HTERT RPE-1 (cell line): ENCODE results near the gene TMEM94.
"Not testable (repeated sequence)": the region's sequence is repeated elsewhere in the genome, so short reads cannot be mapped to it uniquely, and the experiment has no call there.

Source experiments
- in situ Hi-C: fragments of 300-500 bp; cut with MboI; formaldehyde crosslinking; loops from 4 replicates; pipeline ENCODE4 v1.14.3; 2020; ENCODE audit warnings: low sequenced_read_pairs

TMEM94 gene

GRCh38 chr17:75509528-75510258 lies 53.3 kb downstream of the TMEM94 start:
- in situ Hi-C loops, result no loop called here

GRCh38 chr17:75511270-75511609 lies 54.8 kb downstream of the TMEM94 start:
- in situ Hi-C loops, result no loop called here

DNA sequence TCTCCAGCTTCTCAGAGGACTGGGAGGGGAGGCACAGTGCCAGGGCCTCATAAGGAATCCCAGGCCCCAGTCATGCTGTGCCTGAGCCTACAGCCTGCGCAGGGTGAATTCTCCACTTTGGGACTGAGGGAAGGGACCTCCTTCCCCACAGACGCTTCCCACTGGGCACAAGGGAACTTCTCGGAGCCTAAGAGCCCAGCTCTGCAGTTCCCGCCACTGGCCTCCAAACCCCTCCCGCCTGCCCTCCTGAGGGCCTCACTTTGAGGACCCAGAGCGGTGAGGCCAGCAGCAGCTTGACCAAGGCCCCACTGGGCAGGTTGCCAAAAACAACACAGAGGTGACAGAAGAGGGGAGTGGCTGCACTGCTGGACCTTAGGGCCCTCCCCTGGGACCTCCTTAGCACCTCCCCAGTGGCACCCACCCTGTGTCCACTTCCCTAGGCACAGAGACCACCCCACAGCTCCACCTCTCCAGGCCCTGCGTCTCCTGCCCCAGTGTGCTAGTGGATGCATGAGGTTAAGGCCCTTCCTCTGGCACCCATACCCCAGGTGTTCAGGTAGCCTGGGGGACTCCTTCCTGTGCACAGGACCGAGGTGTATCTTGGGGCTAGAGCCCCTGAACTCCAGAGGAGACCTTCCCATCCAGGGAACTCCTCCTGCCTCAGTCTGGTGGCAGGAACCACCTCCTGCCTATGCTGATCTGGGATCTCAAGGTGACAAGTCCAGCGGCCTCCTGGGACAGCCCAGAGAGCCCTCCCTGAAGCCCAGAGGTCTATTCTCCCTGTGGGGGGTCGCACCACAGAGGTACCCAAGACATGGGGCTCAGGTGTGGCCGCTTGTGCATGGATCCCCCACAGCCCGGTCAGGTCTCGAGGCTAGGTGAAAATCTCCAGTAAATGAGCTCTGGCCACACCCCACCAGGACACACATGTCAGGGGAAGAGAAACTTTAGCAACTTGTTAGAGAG lies 55.5 kb downstream of the TMEM94 start:
- in situ Hi-C loops, result no loop called here

DNA sequence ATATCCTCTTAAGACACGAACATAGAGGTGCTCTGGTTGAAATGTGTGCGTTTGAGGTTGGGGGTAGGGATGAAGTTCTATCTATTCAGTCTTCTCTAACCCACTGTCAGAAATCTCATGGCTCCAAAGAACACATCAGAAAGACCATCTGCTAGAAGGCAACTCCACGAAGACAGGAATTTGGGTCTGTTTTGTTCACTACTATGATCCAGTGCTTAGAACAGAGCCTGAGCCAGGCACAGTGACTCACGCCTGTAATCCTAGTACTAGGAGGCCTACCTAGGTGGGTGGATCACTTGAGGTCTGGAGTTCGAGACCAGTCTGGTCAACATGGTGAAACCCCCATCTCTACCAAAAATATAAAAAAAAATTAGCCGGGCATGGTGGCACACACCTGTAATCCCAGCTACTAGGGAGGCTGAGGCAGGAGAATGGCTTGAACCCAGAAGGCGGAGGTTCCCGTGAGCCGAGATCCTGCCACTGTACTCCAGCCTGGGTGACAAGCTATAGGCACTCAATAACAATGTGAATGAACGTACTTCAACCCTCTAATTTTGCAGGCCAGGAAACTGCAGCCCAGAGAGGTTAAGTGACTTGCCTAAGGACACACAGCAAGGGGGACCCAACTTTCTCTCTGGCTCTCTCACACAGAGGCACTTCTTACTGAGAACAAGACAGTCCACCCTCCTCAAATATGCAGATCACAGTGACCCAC lies 56.6 kb downstream of the TMEM94 start:
- in situ Hi-C loops, result no loop called here

GRCh38 chr17:75513641-75514000 lies 57.2 kb downstream of the TMEM94 start:
- in situ Hi-C loops, result no loop called here

DNA sequence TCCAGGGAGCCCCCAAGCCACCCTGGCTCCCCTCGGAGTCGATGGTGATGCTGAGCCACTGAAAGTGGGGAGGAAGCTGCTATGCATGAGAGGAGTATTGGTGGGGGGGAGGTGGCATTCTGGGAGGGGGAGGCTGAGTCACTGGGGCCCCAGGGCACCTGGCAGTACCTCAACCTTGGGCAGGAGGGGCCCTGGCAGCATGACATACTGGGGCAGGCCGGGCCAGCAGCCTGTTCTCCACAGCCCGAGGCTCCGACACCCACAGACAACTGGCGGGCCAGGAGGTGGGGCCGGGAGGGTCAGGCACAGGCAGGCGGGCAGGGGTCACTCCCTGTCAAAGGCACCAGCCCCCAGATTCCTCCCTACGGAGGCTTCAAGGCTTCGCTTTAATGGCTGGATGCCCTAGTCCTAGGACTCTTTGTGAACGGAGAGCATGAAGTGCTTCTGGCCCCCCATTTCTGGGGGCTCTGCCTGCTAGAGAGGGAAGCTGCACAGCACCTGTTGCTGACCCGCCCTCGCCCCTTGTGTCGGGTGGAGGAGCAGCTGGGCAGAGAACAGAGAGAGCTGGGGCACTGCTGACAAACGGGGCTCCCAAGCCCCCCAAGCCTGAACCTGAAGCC lies 58.0 kb downstream of the TMEM94 start:
- in situ Hi-C loops, result no loop called here

GRCh38 chr17:75514919-75515495 lies 58.6 kb downstream of the TMEM94 start:
- in situ Hi-C loops, result no loop called here

GRCh38 chr17:75515496-75516254 lies 59.2 kb downstream of the TMEM94 start, which contains the start of gene CASKIN2:
TSS of gene CASKIN2 (minus strand) at chr17:75515537. CDS start at chr17:75513804, 1,733 bp downstream.
- in situ Hi-C loops, result no loop called here

DNA sequence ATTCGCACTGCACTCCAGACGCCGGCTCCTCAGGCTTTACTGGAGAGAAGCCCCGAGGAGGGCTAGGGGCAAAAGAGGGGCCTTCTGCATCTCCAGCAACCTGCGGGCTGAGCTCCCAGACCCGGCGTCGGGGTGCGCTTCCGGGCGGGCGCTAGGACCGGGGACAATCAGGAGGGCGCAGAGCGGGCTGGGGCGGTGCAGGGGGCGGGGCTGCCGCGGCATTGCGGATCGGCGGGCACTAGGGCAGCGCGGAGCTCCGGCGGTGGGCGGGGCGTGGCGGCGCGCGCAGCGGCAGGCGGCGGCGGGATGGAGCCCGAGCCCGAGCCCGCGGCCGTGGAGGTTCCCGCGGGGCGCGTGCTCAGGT lies 59.8 kb downstream of the TMEM94 start, which contains the start of gene TSEN54:
Gene TSEN54 (plus strand): TSS at position 274 of the 364 bp plus-strand sequence. CDS start 33 bp downstream, at position 307.
- in situ Hi-C loops, result no loop called here

DNA sequence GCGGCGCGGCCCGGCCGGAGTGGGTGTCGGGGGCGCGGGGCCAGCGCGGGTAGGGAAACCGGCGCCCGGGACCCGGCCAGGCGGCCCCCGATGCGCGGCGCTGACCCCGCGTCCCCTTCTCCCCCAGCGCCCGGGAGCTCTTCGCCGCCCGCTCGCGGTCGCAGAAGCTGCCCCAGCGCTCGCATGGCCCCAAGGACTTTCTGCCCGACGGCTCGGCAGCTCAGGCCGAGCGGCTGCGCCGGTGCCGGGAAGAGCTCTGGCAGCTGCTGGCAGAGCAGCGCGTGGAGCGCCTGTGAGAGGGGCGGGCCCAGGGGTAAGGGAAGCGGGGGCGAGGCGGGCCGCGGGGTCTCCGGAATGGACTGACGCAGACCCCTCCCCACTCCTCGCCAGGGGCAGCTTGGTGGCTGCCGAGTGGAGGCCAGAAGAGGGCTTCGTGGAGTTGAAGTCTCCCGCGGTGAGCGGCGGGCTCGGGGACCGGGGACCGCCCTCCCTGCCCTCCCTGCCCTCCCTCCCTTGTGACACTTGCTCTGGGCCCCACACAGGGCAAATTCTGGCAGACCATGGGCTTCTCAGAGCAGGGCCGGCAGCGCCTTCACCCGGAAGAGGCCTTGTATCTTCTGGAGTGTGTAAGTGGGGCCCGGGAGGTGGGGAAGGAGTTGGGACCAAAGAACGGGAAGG lies 60.3 kb downstream of the TMEM94 start:
- in situ Hi-C loops, result no loop called here

DNA sequence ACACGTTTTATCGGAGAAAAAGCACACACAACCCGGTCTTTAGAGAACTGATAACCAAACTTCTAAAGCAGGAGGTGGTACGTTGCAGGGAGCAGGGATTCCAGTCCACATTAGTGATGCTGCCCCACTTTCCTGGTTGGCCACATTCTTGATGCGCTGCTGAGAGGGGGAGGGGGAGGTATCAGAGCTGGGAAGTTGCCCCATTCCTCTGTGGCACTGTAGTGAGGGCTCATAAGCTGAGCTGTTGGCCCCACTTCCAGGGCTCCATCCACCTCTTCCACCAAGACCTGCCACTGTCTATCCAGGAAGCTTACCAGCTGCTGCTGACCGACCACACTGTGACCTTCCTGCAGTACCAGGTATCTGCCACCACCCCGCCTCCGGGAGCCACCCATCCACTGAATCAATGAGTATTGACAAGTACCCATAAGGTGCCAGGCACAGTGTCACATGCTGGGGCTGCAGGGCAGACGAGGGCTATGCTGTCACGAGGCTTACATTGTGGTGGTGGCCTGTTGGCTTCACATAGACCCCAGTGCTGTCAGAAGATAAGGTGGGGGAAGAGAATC lies 60.9 kb downstream of the TMEM94 start:
- in situ Hi-C loops, result no loop called here

DNA sequence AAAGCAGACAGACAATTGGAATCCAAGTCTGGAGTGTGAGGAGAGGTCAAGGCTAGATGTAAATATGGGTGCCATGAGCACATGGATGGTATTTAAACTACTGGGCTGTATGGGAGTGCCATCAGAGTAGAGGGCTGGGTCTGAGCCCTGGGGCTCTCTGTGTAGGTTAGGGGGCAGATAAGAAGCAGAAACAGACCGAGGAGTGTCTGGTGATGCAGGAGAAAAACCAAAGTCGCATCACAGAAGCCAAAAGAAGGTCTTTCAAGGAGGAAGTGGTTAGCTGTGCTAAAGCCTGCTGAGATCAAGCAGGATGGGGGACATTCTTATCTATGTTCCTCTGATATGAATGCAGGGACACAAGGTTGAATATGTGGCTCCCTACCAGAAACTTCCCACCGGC lies 61.8 kb downstream of the TMEM94 start:
- in situ Hi-C loops, result no loop called here

DNA sequence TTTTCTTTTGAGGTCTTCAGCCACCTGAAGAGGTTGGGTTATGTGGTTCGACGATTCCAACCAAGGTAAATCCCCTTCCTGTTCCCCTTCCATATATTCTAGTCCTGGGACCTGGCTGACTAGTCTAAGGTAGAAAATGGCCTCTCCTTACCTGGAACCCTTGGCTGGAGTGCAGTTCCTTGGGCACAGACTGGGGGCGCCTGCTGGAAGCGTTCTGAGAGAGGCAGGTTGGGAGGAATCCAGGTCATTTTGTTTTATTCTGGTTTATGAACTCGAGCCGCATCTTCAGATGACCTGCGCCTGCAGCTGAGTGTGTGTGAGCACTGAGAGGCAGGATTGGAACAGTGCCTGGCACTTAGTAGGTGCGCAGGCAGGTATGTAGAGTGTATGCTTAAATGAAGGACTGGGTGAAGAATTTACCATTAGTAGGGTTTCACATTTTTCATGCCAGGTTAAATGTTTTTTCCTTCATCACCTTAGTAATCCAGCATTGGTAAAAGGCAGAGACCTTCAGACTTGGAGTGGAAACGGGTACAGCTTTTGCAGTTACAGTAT lies 62.6 kb downstream of the TMEM94 start:
- in situ Hi-C loops, result no loop called here

DNA sequence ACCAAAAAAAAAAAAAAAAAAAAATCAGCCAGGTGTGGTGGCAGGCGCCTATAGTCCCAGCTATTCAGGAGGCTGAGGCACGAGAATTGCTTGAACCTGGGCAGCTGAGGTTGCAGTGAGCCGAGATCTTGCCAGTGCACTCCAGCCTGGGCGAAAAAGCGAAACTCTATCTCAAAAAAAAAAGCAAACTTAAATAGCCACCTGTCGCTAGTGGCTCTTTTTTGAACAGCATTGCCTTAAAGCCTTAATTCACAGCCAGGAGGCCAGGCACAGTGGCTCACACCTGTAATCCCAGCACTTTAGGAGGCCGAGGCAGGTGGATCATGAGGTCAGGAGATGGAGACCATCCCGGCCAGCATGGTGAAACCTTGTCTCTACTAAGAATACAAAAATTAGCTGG lies 64.0 kb downstream of the TMEM94 start:
- in situ Hi-C loops, result not testable (repeated sequence)

DNA sequence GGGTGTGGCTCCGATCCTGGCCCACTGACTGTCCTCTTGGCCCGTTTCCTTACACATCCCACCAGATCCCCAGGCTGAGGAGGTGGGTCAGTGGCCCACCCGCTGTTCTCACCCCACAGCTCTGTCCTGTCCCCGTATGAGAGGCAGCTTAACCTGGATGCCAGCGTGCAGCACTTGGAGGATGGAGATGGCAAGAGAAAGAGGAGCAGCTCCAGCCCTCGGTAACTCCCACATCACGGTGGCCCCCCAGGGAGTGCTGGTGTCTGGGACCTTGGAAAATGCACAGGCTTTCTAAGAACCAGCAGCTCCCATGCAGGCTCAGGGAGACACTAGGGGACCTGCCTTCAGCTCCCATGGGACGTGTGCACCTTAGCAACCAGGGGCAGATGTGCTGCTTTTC lies 64.9 kb downstream of the TMEM94 start:
- in situ Hi-C loops, result no loop called here

DNA sequence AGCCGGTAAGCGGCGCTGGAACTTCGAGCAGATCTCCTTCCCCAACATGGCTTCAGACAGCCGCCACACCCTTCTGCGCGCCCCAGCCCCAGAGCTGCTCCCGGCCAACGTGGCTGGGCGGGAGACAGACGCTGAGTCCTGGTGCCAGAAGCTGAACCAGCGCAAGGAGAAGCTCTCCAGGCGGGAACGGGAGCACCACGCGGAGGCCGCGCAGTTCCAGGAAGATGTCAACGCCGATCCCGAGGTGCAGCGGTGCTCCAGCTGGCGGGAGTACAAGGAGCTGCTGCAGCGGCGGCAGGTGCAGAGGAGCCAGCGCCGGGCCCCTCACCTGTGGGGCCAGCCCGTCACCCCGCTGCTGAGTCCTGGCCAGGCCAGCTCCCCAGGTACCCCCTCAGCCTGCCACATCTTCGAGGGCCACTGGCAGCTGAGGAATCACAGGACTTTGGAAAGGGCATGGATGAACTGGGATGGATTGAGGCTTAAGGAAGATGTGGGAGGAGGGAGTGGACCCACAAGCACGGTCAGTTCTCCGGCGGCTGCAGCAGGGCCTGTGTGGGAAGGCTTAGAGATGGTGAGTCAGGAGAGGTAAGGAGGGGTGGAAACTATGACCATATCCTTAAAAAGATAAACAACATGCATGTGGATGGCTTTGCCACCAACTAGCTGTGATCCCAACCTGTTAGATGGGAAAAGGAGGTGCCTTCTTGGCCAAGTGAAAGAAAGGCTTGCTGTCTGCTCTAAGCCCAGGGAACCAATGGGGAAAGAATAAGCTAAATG lies 65.7 kb downstream of the TMEM94 start:
- in situ Hi-C loops, result no loop called here

- in situ Hi-C loops, result no loop called here
These were observed 67.2 kb downstream of the TMEM94 start for GRCh38 chr17:75523647-75524046.
